B cell (primary cell): Measurements from ENCODE around the gene ANKRD17. TPM values are rescaled to one million over a fixed set of nuclear protein-coding genes. Genes with fewer than 3 reads are reported as not detected.

Source experiments
- ATAC-seq: fragments of 200-7000 bp; cut with Tn5 transposase; one replicate; pipeline ENCODE4 v1.10.0; 2021; ENCODE audit warnings: low read depth, mild to moderate bottlenecking, moderate number of reproducible peaks, moderate library complexity
- CTCF ChIA-PET: fragments of 350-600 bp; sonication (Branson Sonifier 250); formaldehyde crosslinking; loops from one replicate; lab custom pipeline; 2021; ENCODE audit warnings: antibody characterized with exemption, inconsistent platforms; lab: Charles Lee
- POLR2A ChIA-PET: fragments of 350-600 bp; sonication (Branson Sonifier 250); formaldehyde crosslinking; loops from one replicate; lab custom pipeline; 2021; ENCODE audit warnings: antibody characterized with exemption; lab: Charles Lee
- DNase-seq: peaks from one replicate; pipeline ENCODE4 v3.0.0; 2013
- H2AFZ ChIP-seq: 2 replicates; pipeline ENCODE4 v1.6.1; 2012; ENCODE audit warnings: mild to moderate bottlenecking, low read depth, low read length; ENCODE audit not compliant: insufficient read depth, poor library complexity, severe bottlenecking
- H3K27ac ChIP-seq, 2 donors: 1 replicate in 1 of 2; 2 replicates in 1 of 2; pipeline ENCODE4 v1.5.1; 2012 to 2013; ENCODE audit warnings: low read length in 2 of 2, mild to moderate bottlenecking in 2 of 2, moderate library complexity in 1 of 2
- H3K27me3 ChIP-seq, 4 experiments: fragments of 200-600 bp in 1 of 4; sonication (generic) in 1 of 4; replicated peaks in 1 of 4; 1 replicate in 2 of 4; 2 replicates in 2 of 4; pipeline versions ENCODE4 v1.6.1 to v1.7.0; 2013 to 2016; ENCODE audit warnings: low read length in 3 of 4, mild to moderate bottlenecking in 2 of 4, mixed read lengths in 1 of 4, moderate library complexity in 1 of 4; ENCODE audit not compliant: insufficient read depth in 4 of 4, control insufficient read depth in 3 of 4; ENCODE audit errors: control extremely low read depth in 1 of 4
- H3K36me3 ChIP-seq, 2 experiments: replicated peaks in 1 of 2; 1 replicate in 1 of 2; 2 replicates in 1 of 2; pipeline versions ENCODE4 v1.6.1 to v1.7.1; 2013; ENCODE audit warnings: low read length in 1 of 2; ENCODE audit not compliant: insufficient read depth in 2 of 2, control insufficient read depth in 1 of 2; ENCODE audit errors: control extremely low read depth in 1 of 2, extremely low read depth in 1 of 2
- H3K4me1 ChIP-seq, 2 donors: fragments of 200-600 bp in 1 of 2; sonication (generic) in 1 of 2; 1 replicate in 1 of 2; 2 replicates in 1 of 2; pipeline versions ENCODE4 v1.5.1 to v1.6.1; 2013 to 2017; ENCODE audit warnings: low read length in 2 of 2; ENCODE audit not compliant: control insufficient read depth in 2 of 2, insufficient read depth in 2 of 2
- H3K4me2 ChIP-seq: replicated peaks from 2 replicates; pipeline ENCODE3; 2012; ENCODE audit warnings: mild to moderate bottlenecking, low read depth, low read length; ENCODE audit not compliant: poor library complexity, severe bottlenecking
- H3K4me3 ChIP-seq, 5 experiments: fragments of 200-600 bp in 1 of 5; sonication (generic) in 1 of 5; 1 replicate in 3 of 5; 2 replicates in 2 of 5; pipeline versions ENCODE4 v1.5.1 to v1.7.0; 2011 to 2016; ENCODE audit warnings: low read length in 4 of 5, mild to moderate bottlenecking in 4 of 5, low read depth in 2 of 5, control low read depth in 1 of 5, moderate library complexity in 1 of 5; ENCODE audit not compliant: insufficient read depth in 1 of 5; ENCODE audit errors: control extremely low read depth in 1 of 5, extremely low read depth in 1 of 5
- H3K79me2 ChIP-seq: fragments of 200-600 bp; sonication (generic); one replicate; pipeline ENCODE4 v1.6.0; 2016; ENCODE audit warnings: low read length; ENCODE audit not compliant: control insufficient read depth, insufficient read depth
- H3K9ac ChIP-seq: fragments of 200-600 bp; sonication (generic); 2 replicates; pipeline ENCODE4 v1.6.1; 2017; ENCODE audit warnings: mild to moderate bottlenecking, low read length, moderate library complexity
- H3K9me3 ChIP-seq, 3 donors: one replicate each; pipeline versions ENCODE4 v1.6.1 to v1.7.1; 2013; ENCODE audit warnings: low read length in 2 of 3; ENCODE audit not compliant: control insufficient read depth in 2 of 3, insufficient read depth in 1 of 3; ENCODE audit errors: control extremely low read depth in 1 of 3
- H4K20me1 ChIP-seq: 2 replicates; pipeline ENCODE4 v1.6.0; 2012; ENCODE audit warnings: mild to moderate bottlenecking, low read length; ENCODE audit not compliant: insufficient read depth, control insufficient read depth, poor library complexity, severe bottlenecking
- H3K27ac Mint-ChIP-seq: one replicate; pipeline ENCODE4 v1.8.0; 2021; ENCODE audit warnings: mixed read lengths
- H3K27me3 Mint-ChIP-seq: one replicate; pipeline ENCODE4 v1.8.0; 2021; ENCODE audit warnings: mixed read lengths
- H3K4me1 Mint-ChIP-seq: one replicate; pipeline ENCODE4 v1.8.0; 2021; ENCODE audit warnings: mixed read lengths
- H3K4me3 Mint-ChIP-seq: one replicate; pipeline ENCODE4 v1.8.0; 2021; ENCODE audit warnings: mixed read lengths
- H3K9me3 Mint-ChIP-seq: one replicate; pipeline ENCODE4 v1.8.0; 2022; ENCODE audit warnings: mixed read lengths; ENCODE audit not compliant: insufficient read depth
- CTCF ChIP-seq: fragments of 200-600 bp; IDR thresholded peaks from one replicate; pipeline ENCODE4 v1.8.0; 2022; ENCODE audit warnings: antibody characterized with exemption, mild to moderate bottlenecking
- EZH2 ChIP-seq: IDR thresholded peaks from 2 replicates; pipeline ENCODE4 v1.6.1; 2012; ENCODE audit warnings: borderline replicate concordance, low read depth, mild to moderate bottlenecking, moderate library complexity, low read length; ENCODE audit not compliant: insufficient read depth, poor library complexity, severe bottlenecking
- WGBS: methylation state at CpG from one replicate; pipeline ENCODE4 v1.1.5; 2013; ENCODE audit warnings: missing lambda C conversion rate; ENCODE audit not compliant: insufficient coverage; 5-methylcytosine and 5-hydroxymethylcytosine counted together
- intact Hi-C: fragments of 100-400 bp; cut with micrococcal nuclease; formaldehyde crosslinking; loops from one replicate; pipeline ENCODE4 v1.10.0; 2022
- polyA plus RNA-seq: library from polyadenylated mRNA; depleted of rRNA; stranded (reverse); fragments of >200 nt; gene quantifications from 2 replicates; pipeline ENCODE4 v1.2.3, GENCODE V29; 2012
- total RNA-seq, 2 donors: library from RNA; stranded (reverse); fragments of 120-200 nt in 1 of 2; gene quantifications; 1 replicate in 1 of 2; 2 replicates in 1 of 2; pipeline versions ENCODE4 v1.2.3 to v1.2.4, GENCODE V29; 2013 to 2022

ANKRD17 gene
- total and polyA plus RNA-seq, 2 donors (not counting 1 experiment from before 2014, with no cell fraction given): 15.8 to 69.4 TPM

- ATAC-seq: no peak
- no peaks in the 10 kb centered on the region for H3K27me3 ChIP-seq
- POLR2A ChIA-PET: no interaction called here
These were observed 12.6 kb downstream of the ANKRD17 start for GRCh38 chr4:73245955-73246354.

More at GRCh38 chr4:73245955-73246354, 12.6 kb downstream of the ANKRD17 start:
- Histone ChIP-seq H3K79me2 (peaks cover 99% of the 10 kb centered on the region), H4K20me1 (peaks cover 64% of the 10 kb centered on the region), H3K9ac (no peak overlapping the region), H3K27ac (no peak overlapping the region), H3K36me3 (peaks cover 0 to 2% of the 10 kb centered on the region in 2 experiments), H3K4me2 (no peak overlapping the region), H3K9me3 (peaks cover 0 to 8% (median 0%) of the 10 kb centered on the region in 3 donors), H2AFZ (no peak overlapping the region), H3K4me3 (no peak overlapping the region), H3K4me1 (peaks cover 2 to 4% of the 10 kb centered on the region in 2 donors)
- DNase-seq: no peak
- no peak for TF ChIP-seq CTCF
- no peak for TF ChIP-seq EZH2
- peak overlapping the region; percentile 44 for H3K27ac Mint-ChIP-seq
- intact Hi-C loops: no loop called here
- peaks cover 46% of the 10 kb centered on the region for H3K4me1 Mint-ChIP-seq
- no peak overlapping the region for H3K4me3 Mint-ChIP-seq
- no peaks in the 10 kb centered on the region for H3K9me3 Mint-ChIP-seq
- no peaks in the 10 kb centered on the region for H3K27me3 Mint-ChIP-seq
- CTCF ChIA-PET: interaction anchor here (1.0 kb wide), 1 partner anchor 13 kb away, joined by 3 read pairs; the partner anchor contains the start of gene ANKRD17
- WGBS: no CpG with 5 or more reads among the region's 2 CpGs
